ENCODE data around the gene FYN. TPM values are rescaled to one million over a fixed set of nuclear protein-coding genes. Genes with fewer than 3 reads are reported as not detected.
A peak's percentile ranks its signal among the peaks of the same experiment; 100 is the strongest.

The FYN gene
- total RNA-seq, 1 experiment from 2014 or later = 7.2 TPM

GRCh38 chr6:111710911-111711310 is 162.3 kb downstream of the FYN start:
- Mint-ChIP-seq H3K9me3 (ENCODE audit: unreplicated experiment) (no peaks in the 10 kb centered on the region), H3K4me3 (ENCODE audit: unreplicated experiment) (no peak overlapping the region), H3K4me1 (ENCODE audit: low read depth, unreplicated experiment) (no peaks in the 10 kb centered on the region), H3K36me3 (ENCODE audit: insufficient read depth, unreplicated experiment) (no peaks in the 10 kb centered on the region), H3K27me3 (ENCODE audit: insufficient read depth, unreplicated experiment) (no peaks in the 10 kb centered on the region), H3K27ac (ENCODE audit: unreplicated experiment) (no peak overlapping the region)
- Histone ChIP-seq H3K9me3 (no peaks in the 10 kb centered on the region), H3K4me3 (ENCODE audit: low read depth, low read length) (no peak overlapping the region), H3K4me1 (no peaks in the 10 kb centered on the region), H3K27me3 (replicated peaks; ENCODE audit: control insufficient read depth, insufficient read depth, low read length) (no peaks in the 10 kb centered on the region), H3K36me3 (ENCODE audit: control insufficient read depth, insufficient read depth, low read length) (no peaks in the 10 kb centered on the region)
- TF ChIP-seq CTCF (IDR thresholded peaks at IDR 0.05; ENCODE audit: insufficient read depth in 1 of 2, low read depth in 1 of 2, low read length in 1 of 2, severe bottlenecking in 1 of 2, unreplicated experiment in 1 of 2) = no peak
- CTCF ChIA-PET = interaction anchor here (2.2 kb wide), 1 partner anchor 333 kb away, joined by 30 read pairs; no protein-coding TSS in a partner anchor
- BruUV-seq (replicated peaks) = no TSS peak
- intact Hi-C loops (cut with micrococcal nuclease; ENCODE audit: unreplicated experiment) = loop anchor here (1.0 kb wide), 4 partner anchors 286 to 452 kb away; no protein-coding TSS in a partner anchor
- POLR2A ChIA-PET = no interaction called here
- no peak for DNase-seq

DNA sequence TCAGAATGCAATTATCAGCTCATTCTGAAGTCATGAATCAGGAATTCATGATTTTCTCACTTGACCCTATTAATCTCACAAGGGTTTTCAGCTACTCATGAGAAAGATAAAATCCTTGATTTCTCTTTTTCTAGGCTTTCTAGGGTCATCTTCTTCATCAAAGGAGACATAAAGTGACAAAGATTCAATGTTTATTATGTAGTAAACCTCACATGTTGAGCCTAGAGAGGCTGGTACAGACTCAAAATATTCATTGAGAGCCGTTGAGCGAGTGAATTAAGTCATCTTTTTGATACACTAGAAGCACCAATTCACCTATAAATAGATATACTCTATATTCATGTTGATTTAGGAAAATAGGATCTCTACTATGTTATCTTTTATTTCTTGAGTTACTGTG is 162.8 kb downstream of the FYN start:
- no TSS peak for BruUV-seq (replicated peaks)
- H3K27me3 ChIP-seq (replicated peaks; ENCODE audit: control insufficient read depth, insufficient read depth, low read length) = no peaks in the 10 kb centered on the region
- intact Hi-C loops (cut with micrococcal nuclease; ENCODE audit: unreplicated experiment) = loop anchor here (1.0 kb wide), 4 partner anchors 287 to 453 kb away; no protein-coding TSS in a partner anchor
- H3K27me3 Mint-ChIP-seq (ENCODE audit: insufficient read depth, unreplicated experiment) = no peaks in the 10 kb centered on the region
- H3K4me1 ChIP-seq = no peaks in the 10 kb centered on the region
- H3K4me3 ChIP-seq (ENCODE audit: low read depth, low read length) = no peak overlapping the region
- TF ChIP-seq CTCF (IDR thresholded peaks at IDR 0.05; ENCODE audit: insufficient read depth in 1 of 2, low read depth in 1 of 2, low read length in 1 of 2, severe bottlenecking in 1 of 2, unreplicated experiment in 1 of 2) = no peak
- no peaks in the 10 kb centered on the region for H3K36me3 Mint-ChIP-seq (ENCODE audit: insufficient read depth, unreplicated experiment)
- no peak overlapping the region for H3K4me3 Mint-ChIP-seq (ENCODE audit: unreplicated experiment)
- H3K27ac Mint-ChIP-seq (ENCODE audit: unreplicated experiment) = no peak overlapping the region
- H3K36me3 ChIP-seq (ENCODE audit: control insufficient read depth, insufficient read depth, low read length) = no peaks in the 10 kb centered on the region
- no peaks in the 10 kb centered on the region for H3K9me3 ChIP-seq
- no peaks in the 10 kb centered on the region for H3K4me1 Mint-ChIP-seq (ENCODE audit: low read depth, unreplicated experiment)
- no peak for DNase-seq
- ChIA-PET CTCF (interaction anchor here (0.7 to 2.2 kb wide), 7 partner anchors 12 to 333 kb away, joined by 3 to 30 read pairs (median 3); no protein-coding TSS in a partner anchor), POLR2A (no interaction called here)
- no peaks in the 10 kb centered on the region for H3K9me3 Mint-ChIP-seq (ENCODE audit: unreplicated experiment)

GRCh38 chr6:111709615-111710398 is 163.4 kb downstream of the FYN start:
- Mint-ChIP-seq H3K27ac (ENCODE audit: unreplicated experiment) (no peak overlapping the region), H3K27me3 (ENCODE audit: insufficient read depth, unreplicated experiment) (no peaks in the 10 kb centered on the region), H3K4me1 (ENCODE audit: low read depth, unreplicated experiment) (no peaks in the 10 kb centered on the region), H3K36me3 (ENCODE audit: insufficient read depth, unreplicated experiment) (no peaks in the 10 kb centered on the region), H3K9me3 (ENCODE audit: unreplicated experiment) (no peaks in the 10 kb centered on the region), H3K4me3 (ENCODE audit: unreplicated experiment) (no peak overlapping the region)
- intact Hi-C loops (cut with micrococcal nuclease; ENCODE audit: unreplicated experiment) = loop anchor here (1.0 kb wide), 4 partner anchors 287 to 453 kb away; no protein-coding TSS in a partner anchor
- TF ChIP-seq CTCF (IDR thresholded peaks at IDR 0.05; ENCODE audit: insufficient read depth in 1 of 2, low read depth in 1 of 2, low read length in 1 of 2, severe bottlenecking in 1 of 2, unreplicated experiment in 1 of 2) = peak; percentile 42 to 57
- BruUV-seq (replicated peaks) = no TSS peak
- no peaks in the 10 kb centered on the region for H3K36me3 ChIP-seq (ENCODE audit: control insufficient read depth, insufficient read depth, low read length)
- no peak overlapping the region for H3K4me3 ChIP-seq (ENCODE audit: low read depth, low read length)
- DNase-seq = peak in 1 of 2 experiments; percentile 57
- H3K4me1 ChIP-seq = no peaks in the 10 kb centered on the region
- ChIA-PET CTCF (interaction anchor here (0.6 to 2.2 kb wide), 9 partner anchors 12 to 334 kb away, joined by 3 to 30 read pairs (median 3); partner anchors contain the start of gene REV3L), POLR2A (no interaction called here)
- no peaks in the 10 kb centered on the region for H3K27me3 ChIP-seq (replicated peaks; ENCODE audit: control insufficient read depth, insufficient read depth, low read length)
- H3K9me3 ChIP-seq = no peaks in the 10 kb centered on the region
